Measurements from ENCODE around the gene NXPH2. TPM values are rescaled to one million over a fixed set of nuclear protein-coding genes. Genes with fewer than 3 reads are reported as not detected.

NXPH2 gene
- total RNA-seq, 1 experiment from 2014 or later, result 1.8 TPM

GRCh38 chr2:138637061-138637460 lies 143.1 kb downstream of the NXPH2 start:
- no peak overlapping the region for H3K23ac ChIP-seq (ENCODE audit: insufficient read length, low read depth, low read length)
- H2BK20ac ChIP-seq (ENCODE audit: low read depth, low read length, poor library complexity, severe bottlenecking), result no peak overlapping the region
- H3K36me3 Mint-ChIP-seq (ENCODE audit: insufficient read depth in 1 of 3, low read depth in 3 of 3), result peaks cover 0 to 11% (median 4%) of the 10 kb centered on the region in 3 experiments; a peak in 4 of 7 replicates
- H2AFZ ChIP-seq (ENCODE audit: low read length), result no peak overlapping the region
- no peaks in the 10 kb centered on the region for H4K20me1 ChIP-seq (ENCODE audit: control insufficient read depth, insufficient read depth, insufficient read length)
- no peaks in the 10 kb centered on the region for H3K79me1 ChIP-seq (ENCODE audit: insufficient read depth, low read depth, low read length, poor library complexity, severe bottlenecking)
- peaks cover 8 to 10% of the 10 kb centered on the region in 2 experiments for H3K9me3 Mint-ChIP-seq
- no peak overlapping the region for H3K4ac ChIP-seq (ENCODE audit: low read depth, low read length)
- no peak overlapping the region for H3K4me3 Mint-ChIP-seq
- no peak overlapping the region for H4K91ac ChIP-seq (ENCODE audit: insufficient read length, low read depth, low read length)
- H3K9me3 ChIP-seq (ENCODE audit: control insufficient read depth, low read depth, low read length), result no peaks in the 10 kb centered on the region
- H4K8ac ChIP-seq (replicated peaks; ENCODE audit: insufficient read length, low read depth, low read length), result no peak overlapping the region
- H3K27me3 Mint-ChIP-seq (ENCODE audit: low read depth), result no peaks in the 10 kb centered on the region
- H2BK12ac ChIP-seq (ENCODE audit: insufficient read length, low read depth, low read length), result no peak overlapping the region
- H3K14ac ChIP-seq (ENCODE audit: insufficient read depth, low read length), result no peak overlapping the region
- WGBS (ENCODE audit: extremely low coverage, insufficient read length, low lambda C conversion rate), result no CpG with 5 or more reads among the region's 4 CpGs
- no peaks in the 10 kb centered on the region for H3K4me1 ChIP-seq (ENCODE audit: insufficient read depth, low read length)
- no peaks in the 10 kb centered on the region for H3K23me2 ChIP-seq (ENCODE audit: insufficient read length, low read depth, low read length, poor library complexity, severe bottlenecking)
- H2BK120ac ChIP-seq (ENCODE audit: low read depth, low read length, poor library complexity, severe bottlenecking), result no peak overlapping the region
- H4K5ac ChIP-seq (ENCODE audit: insufficient read length, low read depth, low read length), result no peak overlapping the region
- H3K9ac ChIP-seq (ENCODE audit: extremely low read depth, insufficient read length, low read length), result no peak overlapping the region
- H3K27me3 ChIP-seq (ENCODE audit: insufficient read depth, low read length), result no peaks in the 10 kb centered on the region
- no peak for DNase-seq
- no peak overlapping the region for H3K27ac Mint-ChIP-seq
- no peak overlapping the region for H2AK5ac ChIP-seq (ENCODE audit: insufficient read length, low read length)
- H3K79me2 ChIP-seq (ENCODE audit: insufficient read depth, low read length), result no peaks in the 10 kb centered on the region
- no peak overlapping the region for H3K27ac ChIP-seq (ENCODE audit: insufficient read length, low read depth, low read length)
- H3T11ph ChIP-seq (ENCODE audit: low read length), result no peak overlapping the region
- no peak overlapping the region for H3K18ac ChIP-seq (ENCODE audit: insufficient read length, low read depth, low read length)
- H2BK5ac ChIP-seq (ENCODE audit: insufficient read length, low read length), result no peak overlapping the region
- H3K4me2 ChIP-seq (ENCODE audit: insufficient read depth, insufficient read length, low read length), result no peak overlapping the region
- no peak overlapping the region for H3K56ac ChIP-seq (ENCODE audit: insufficient read length, low read depth, low read length)
- H3K4me1 Mint-ChIP-seq, result no peaks in the 10 kb centered on the region
- no peak for TF ChIP-seq CTCF (conservative IDR thresholded peaks at IDR 0.05)
- H2BK15ac ChIP-seq (ENCODE audit: low read depth, low read length), result no peak overlapping the region
